ENCODE results near the gene SLC19A2. TPM values are rescaled to one million over a fixed set of nuclear protein-coding genes. Genes with fewer than 3 reads are reported as not detected.
"Not testable (repeated sequence)": the region's sequence is repeated elsewhere in the genome, so short reads cannot be mapped to it uniquely, and the experiment has no call there.

The SLC19A2 gene
- polyA plus RNA-seq, 2 of the 4 experiments (the other 2 are of a cell fraction): 5.2 to 13.3 TPM

DNA sequence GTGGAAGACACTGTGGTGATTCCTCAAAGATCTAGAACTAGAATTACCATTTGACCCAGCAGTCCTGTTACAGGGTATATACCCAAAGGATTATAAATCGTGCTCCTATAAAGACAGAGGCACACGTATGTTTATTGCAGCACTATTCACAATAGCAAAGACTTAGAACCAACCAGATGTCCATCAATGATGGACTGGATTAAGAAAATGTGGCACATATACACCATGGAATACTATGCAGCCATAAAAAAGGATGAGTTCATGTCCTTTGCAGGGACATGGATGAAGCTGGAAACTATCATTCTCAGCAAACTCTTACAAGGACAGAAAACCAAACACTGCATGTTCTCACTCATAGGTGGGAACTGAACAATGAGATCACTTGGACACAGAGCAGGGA, 17.9 kb upstream of the SLC19A2 start:
- FAIRE-seq; DNase-seq (ENCODE audit: low read depth in 1 of 2, low spot score in 1 of 2); H3K4me3 ChIP-seq; ATAC-seq; CTCF ChIA-PET; H3K27ac ChIP-seq; H3K9me3 ChIP-seq; H3K4me2 ChIP-seq; POLR2A ChIA-PET: not testable (repeated sequence)
- peaks cover 17% of the 10 kb centered on the region for H3K4me1 ChIP-seq
- WGBS (ENCODE audit: missing lambda C conversion rate): 74% methylated on average over 2 of the region's 2 CpGs

GRCh38 chr1:169499807-169500206, 14.1 kb upstream of the SLC19A2 start:
- DNase-seq (ENCODE audit: low read depth in 1 of 2, low spot score in 1 of 2) (no peak), FAIRE-seq (no peak), ATAC-seq (no peak)
- H3K27ac ChIP-seq: no peak overlapping the region
- no peaks in the 10 kb centered on the region for H3K4me1 ChIP-seq
- H3K4me3 ChIP-seq: no peak overlapping the region
- H3K9me3 ChIP-seq: no peaks in the 10 kb centered on the region; the same call in 2 of the 3 replicates
- ChIA-PET POLR2A (no interaction called here), CTCF (no interaction called here)
- H3K4me2 ChIP-seq: no peak overlapping the region
- no peak for TF ChIP-seq HDAC2 (IDR thresholded peaks at IDR 0.05)
- TF ChIP-seq HOXB5 (CRISPR knock-in tag; IDR thresholded peaks at IDR 0.05): no peak
- no peak for TF ChIP-seq SREBF2 (IDR thresholded peaks at IDR 0.05)
- no peak for TF ChIP-seq EHMT2 (IDR thresholded peaks at IDR 0.05; ENCODE audit: low read depth)
- no peak for TF ChIP-seq BHLHE40 (IDR thresholded peaks at IDR 0.05; ENCODE audit: low read depth, low read length)
- TF ChIP-seq E2F6 (IDR thresholded peaks at IDR 0.05; ENCODE audit: borderline replicate concordance, low read depth): no peak
- no peak for TF ChIP-seq RCOR1 (IDR thresholded peaks at IDR 0.05; ENCODE audit: low read depth, low read length)
- TF ChIP-seq CBX2 (IDR thresholded peaks at IDR 0.05; ENCODE audit: borderline replicate concordance, low read depth): no peak
- no peak for TF ChIP-seq HOXA7 (CRISPR knock-in tag; IDR thresholded peaks at IDR 0.05)
- no peak for TF ChIP-seq ZFP36 (IDR thresholded peaks at IDR 0.05; ENCODE audit: borderline replicate concordance, partially characterized antibody)
- no peak for TF ChIP-seq POLR2A (IDR thresholded peaks at IDR 0.05; ENCODE audit: low read length)
- TF ChIP-seq, protein P1, sequence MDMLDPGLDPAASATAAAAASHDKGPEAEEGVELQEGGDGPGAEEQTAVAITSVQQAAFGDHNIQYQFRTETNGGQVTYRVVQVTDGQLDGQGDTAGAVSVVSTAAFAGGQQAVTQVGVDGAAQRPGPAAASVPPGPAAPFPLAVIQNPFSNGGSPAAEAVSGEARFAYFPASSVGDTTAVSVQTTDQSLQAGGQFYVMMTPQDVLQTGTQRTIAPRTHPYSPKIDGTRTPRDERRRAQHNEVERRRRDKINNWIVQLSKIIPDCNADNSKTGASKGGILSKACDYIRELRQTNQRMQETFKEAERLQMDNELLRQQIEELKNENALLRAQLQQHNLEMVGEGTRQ (IDR thresholded peaks at IDR 0.05): no peak
- TF ChIP-seq ZNF302 (CRISPR knock-in tag; IDR thresholded peaks at IDR 0.05): no peak
- no peak for TF ChIP-seq HMGXB4 (CRISPR knock-in tag; IDR thresholded peaks at IDR 0.05; ENCODE audit: borderline replicate concordance)
- TF ChIP-seq CHD4 (IDR thresholded peaks at IDR 0.05; ENCODE audit: borderline replicate concordance): no peak
- TF ChIP-seq, protein P2, sequence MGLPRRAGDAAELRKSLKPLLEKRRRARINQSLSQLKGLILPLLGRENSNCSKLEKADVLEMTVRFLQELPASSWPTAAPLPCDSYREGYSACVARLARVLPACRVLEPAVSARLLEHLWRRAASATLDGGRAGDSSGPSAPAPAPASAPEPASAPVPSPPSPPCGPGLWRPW (IDR thresholded peaks at IDR 0.05): no peak

GRCh38 chr1:169497317-169497716, 11.6 kb upstream of the SLC19A2 start:
- 95% methylated on average over 2 of the region's 2 CpGs for WGBS (ENCODE audit: missing lambda C conversion rate)
- DNase-seq (ENCODE audit: low read depth in 1 of 2, low spot score in 1 of 2) (no peak), FAIRE-seq (no peak), ATAC-seq (no peak)
- H3K4me2 ChIP-seq: no peak overlapping the region
- ChIA-PET POLR2A (no interaction called here), CTCF (interaction anchor here (0.7 to 2.3 kb wide), 3 partner anchors 10 to 49 kb away, joined by 3 to 6 read pairs (median 3); partner anchors contain the start of gene SLC19A2)
- no peak overlapping the region for H3K27ac ChIP-seq
- no peak overlapping the region for H3K4me3 ChIP-seq
- TF ChIP-seq BHLHE40 (IDR thresholded peaks at IDR 0.05; ENCODE audit: low read depth, low read length): no peak
- TF ChIP-seq E2F6 (IDR thresholded peaks at IDR 0.05; ENCODE audit: borderline replicate concordance, low read depth): no peak
- TF ChIP-seq CEBPB (IDR thresholded peaks at IDR 0.05): no peak
- no peak for TF ChIP-seq NPAS2 (CRISPR knock-in tag; IDR thresholded peaks at IDR 0.05; ENCODE audit: borderline replicate concordance)
- no peak for TF ChIP-seq ZSCAN20 (CRISPR knock-in tag; IDR thresholded peaks at IDR 0.05)
- no peak for TF ChIP-seq KDM5A (IDR thresholded peaks at IDR 0.05)
- TF ChIP-seq CBX2 (IDR thresholded peaks at IDR 0.05; ENCODE audit: borderline replicate concordance, low read depth): no peak
- TF ChIP-seq MAFK (IDR thresholded peaks at IDR 0.05; ENCODE audit: partially characterized antibody): no peak
- H3K4me1 ChIP-seq: no peaks in the 10 kb centered on the region
- H3K9me3 ChIP-seq: no peaks in the 10 kb centered on the region; the same call in 2 of the 3 replicates

Measured in A549 (cell line).